Measurements from ENCODE around the gene TIAM1. TPM values are rescaled to one million over a fixed set of nuclear protein-coding genes. Genes with fewer than 3 reads are reported as not detected.

The TIAM1 gene
- total and polyA plus RNA-seq, 2 of the 8 experiments (the other 6 are each of a cell fraction or from before 2014, with no cell fraction given), result 10.1 to 30.7 TPM

DNA sequence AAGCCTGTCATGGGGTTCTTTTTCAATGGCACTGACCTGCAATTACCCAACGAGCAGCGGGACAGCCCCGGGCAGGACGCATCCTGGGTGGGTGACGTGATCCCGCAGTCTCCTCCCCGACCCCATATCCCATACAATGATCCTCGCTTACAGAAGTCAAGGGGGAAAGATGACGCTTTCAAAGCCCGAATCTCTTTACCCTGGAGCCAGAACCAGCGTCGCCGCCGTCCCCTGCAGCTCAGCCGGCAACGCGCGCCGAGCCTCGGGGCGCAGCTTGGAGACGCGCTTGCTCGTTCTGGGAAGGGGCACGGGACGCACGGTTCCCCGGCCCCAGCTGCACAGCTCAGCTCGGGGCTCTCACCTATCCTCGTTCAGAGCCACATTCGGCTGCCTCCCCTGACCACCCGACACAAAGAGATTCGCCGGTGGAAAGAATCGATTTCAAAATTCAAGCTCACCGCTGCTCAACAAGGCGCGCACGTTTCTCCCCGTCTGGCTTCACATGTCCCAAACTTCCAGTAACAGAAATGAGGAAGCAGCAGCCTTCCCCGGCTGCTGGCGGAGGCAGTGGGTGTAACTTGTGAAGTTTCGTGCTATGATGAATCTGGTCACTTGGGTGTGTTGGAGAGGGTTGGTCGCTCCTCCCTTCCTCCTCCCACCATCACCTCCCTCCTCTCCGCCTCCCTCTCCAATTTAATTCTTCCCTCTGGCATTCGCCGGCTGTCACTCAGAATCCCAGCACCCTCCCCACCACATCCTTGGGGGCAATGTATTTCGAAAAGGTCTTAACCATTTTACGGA, at the start of gene TIAM1 (continued):
- no peak for TF ChIP-seq EGR1 (IDR thresholded peaks at IDR 0.05; ENCODE audit: borderline replicate concordance, low read depth, low read length)
- TF ChIP-seq JUN (IDR thresholded peaks at IDR 0.05; ENCODE audit: low read depth, low read length), result no peak
